GM23338 (cell line): Measurements from ENCODE around the gene CABLES2. TPM values are rescaled to one million over a fixed set of nuclear protein-coding genes. Genes with fewer than 3 reads are reported as not detected.
A peak's percentile ranks its signal among the peaks of the same experiment; 100 is the strongest.
"Not testable (repeated sequence)": the region's sequence is repeated elsewhere in the genome, so short reads cannot be mapped to it uniquely, and the experiment has no call there.

Experiments
- ATAC-seq: fragments of 200-7000 bp; cut with Tn5 transposase; 3 replicates; pipeline ENCODE4 v1.9.1; 2020
- DNase-seq: peaks from one replicate; pipeline ENCODE4 v3.0.0-alpha.2; 2015; ENCODE audit warnings: low spot score
- H2AFZ ChIP-seq: fragments of 200-600 bp; sonication (generic); 2 replicates; pipeline ENCODE4 v1.8.0; 2016; ENCODE audit warnings: antibody characterized with exemption, mild to moderate bottlenecking, moderate library complexity
- H3F3A ChIP-seq: fragments of 200-600 bp; sonication (generic); replicated peaks from 2 replicates; pipeline ENCODE4 v1.8.0; 2017; ENCODE audit warnings: antibody characterized with exemption, mixed run types, low read depth
- H3K27ac ChIP-seq: fragments of 200-600 bp; sonication (generic); 2 replicates; pipeline ENCODE4 v1.6.1; 2016; ENCODE audit warnings: low read depth
- H3K27me3 ChIP-seq: fragments of 200-600 bp; sonication (generic); 2 replicates; pipeline ENCODE4 v1.8.0; 2016; ENCODE audit warnings: mild to moderate bottlenecking, mixed run types, moderate library complexity; ENCODE audit not compliant: insufficient read depth
- H3K36me3 ChIP-seq: fragments of 200-600 bp; sonication (generic); 2 replicates; pipeline ENCODE4 v1.8.0; 2016; ENCODE audit warnings: mild to moderate bottlenecking; ENCODE audit not compliant: insufficient read depth
- H3K4me1 ChIP-seq: fragments of 200-600 bp; sonication (generic); 2 replicates; pipeline ENCODE4 v1.8.0; 2016; ENCODE audit warnings: mild to moderate bottlenecking, moderate library complexity; ENCODE audit not compliant: insufficient read depth
- H3K4me2 ChIP-seq: fragments of 200-600 bp; sonication (generic); 2 replicates; pipeline ENCODE4 v1.7.1; 2017; ENCODE audit warnings: mixed run types
- H3K4me3 ChIP-seq: fragments of 200-600 bp; sonication (generic); 2 replicates; pipeline ENCODE4 v1.6.1; 2016; ENCODE audit warnings: mixed run types
- H3K79me2 ChIP-seq: fragments of 200-600 bp; sonication (generic); replicated peaks from 2 replicates; pipeline ENCODE4 v1.8.0; 2017; ENCODE audit warnings: mild to moderate bottlenecking; ENCODE audit not compliant: insufficient read depth
- H3K9me2 ChIP-seq: fragments of 200-600 bp; sonication (generic); 2 replicates; pipeline ENCODE4 v1.8.0; 2017; ENCODE audit not compliant: insufficient read depth
- H4K20me1 ChIP-seq: fragments of 200-600 bp; sonication (generic); replicated peaks from 2 replicates; pipeline ENCODE4 v1.8.0; 2017; ENCODE audit warnings: mild to moderate bottlenecking; ENCODE audit not compliant: insufficient read depth
- H3K27ac Mint-ChIP-seq: 2 replicates; pipeline ENCODE4 v1.8.0; 2020; ENCODE audit warnings: inconsistent platforms, mild to moderate bottlenecking, moderate library complexity, mixed read lengths
- H3K27me3 Mint-ChIP-seq: 3 replicates; pipeline ENCODE4 v1.8.0; 2022; ENCODE audit warnings: low read depth, mild to moderate bottlenecking, moderate library complexity, mixed read lengths, inconsistent platforms; ENCODE audit not compliant: insufficient read depth, poor library complexity
- H3K36me3 Mint-ChIP-seq: 3 replicates; pipeline ENCODE4 v1.8.0; 2021; ENCODE audit warnings: low read depth, mild to moderate bottlenecking, inconsistent platforms, moderate library complexity, mixed read lengths
- H3K4me1 Mint-ChIP-seq: 3 replicates; pipeline ENCODE4 v1.8.0; 2020; ENCODE audit warnings: mild to moderate bottlenecking, inconsistent platforms, mixed read lengths
- H3K4me3 Mint-ChIP-seq: 3 replicates; pipeline ENCODE4 v1.8.0; 2021; ENCODE audit warnings: moderate library complexity, mild to moderate bottlenecking, inconsistent platforms, mixed read lengths
- H3K9me3 Mint-ChIP-seq: 3 replicates; pipeline ENCODE4 v1.8.0; 2020; ENCODE audit warnings: moderate library complexity, mild to moderate bottlenecking, inconsistent platforms, mixed read lengths
- CREB1 ChIP-seq: fragments of 250-450 bp; sonication (Bioruptor Pico); IDR thresholded peaks from 2 replicates; pipeline ENCODE4 v1.5.0; 2020; ENCODE audit warnings: low read depth, mild to moderate bottlenecking, moderate library complexity
- EZH2 ChIP-seq: fragments of 200-600 bp; sonication (generic); IDR thresholded peaks from one replicate; pipeline ENCODE4 v1.8.0; 2017; ENCODE audit warnings: antibody characterized with exemption, mild to moderate bottlenecking, low read depth; ENCODE audit not compliant: unreplicated experiment
- EZH2phosphoT487 ChIP-seq: fragments of 200-600 bp; sonication (generic); IDR thresholded peaks from one replicate; pipeline ENCODE4 v1.8.1; 2018; ENCODE audit warnings: antibody characterized with exemption; ENCODE audit not compliant: unreplicated experiment
- JUNB ChIP-seq: IDR thresholded peaks from one replicate; pipeline ENCODE4 v1.6.1; 2016; ENCODE audit warnings: antibody characterized with exemption; ENCODE audit not compliant: unreplicated experiment
- NANOG ChIP-seq: IDR thresholded peaks from 2 replicates; pipeline ENCODE4 v1.6.1; 2016; ENCODE audit warnings: antibody characterized with exemption, borderline replicate concordance
- STAT1 ChIP-seq: IDR thresholded peaks from one replicate; pipeline ENCODE4 v1.6.1; 2016; ENCODE audit warnings: antibody characterized with exemption; ENCODE audit not compliant: unreplicated experiment
- ZNF114 ChIP-seq: fragments of 250-450 bp; sonication (Bioruptor Pico); IDR thresholded peaks from 2 replicates; pipeline ENCODE4 v1.5.0; 2020; ENCODE audit warnings: mild to moderate bottlenecking, moderate library complexity
- ZNF331 ChIP-seq: fragments of 250-450 bp; sonication (Bioruptor Pico); IDR thresholded peaks from 2 replicates; pipeline ENCODE4 v1.5.0; 2020; ENCODE audit warnings: low read depth, mild to moderate bottlenecking, moderate library complexity
- polyA plus RNA-seq: library from polyadenylated mRNA; unstranded; fragments of >200 nt; fragmentation: Nextera tagmentation; extraction: Ambion mirVana; gene quantifications from 2 replicates; pipeline ENCODE4 v1.2.1, GENCODE V29; 2016
- total RNA-seq: library from RNA; depleted of rRNA; stranded (reverse); fragments of >200 nt; shearing (Covaris generic); gene quantifications from 2 replicates; pipeline ENCODE4 v1.2.3, GENCODE V29; 2014
- TF ChIP-seq, protein P1 (sequence below): fragments of 250-450 bp; sonication (Bioruptor Pico); IDR thresholded peaks from 2 replicates; pipeline ENCODE4 v1.5.0; 2020; ENCODE audit warnings: mild to moderate bottlenecking, moderate library complexity

CABLES2 gene
- total and polyA plus RNA-seq, 2 experiments from 2014 or later = 4.3 to 12.7 TPM

DNA sequence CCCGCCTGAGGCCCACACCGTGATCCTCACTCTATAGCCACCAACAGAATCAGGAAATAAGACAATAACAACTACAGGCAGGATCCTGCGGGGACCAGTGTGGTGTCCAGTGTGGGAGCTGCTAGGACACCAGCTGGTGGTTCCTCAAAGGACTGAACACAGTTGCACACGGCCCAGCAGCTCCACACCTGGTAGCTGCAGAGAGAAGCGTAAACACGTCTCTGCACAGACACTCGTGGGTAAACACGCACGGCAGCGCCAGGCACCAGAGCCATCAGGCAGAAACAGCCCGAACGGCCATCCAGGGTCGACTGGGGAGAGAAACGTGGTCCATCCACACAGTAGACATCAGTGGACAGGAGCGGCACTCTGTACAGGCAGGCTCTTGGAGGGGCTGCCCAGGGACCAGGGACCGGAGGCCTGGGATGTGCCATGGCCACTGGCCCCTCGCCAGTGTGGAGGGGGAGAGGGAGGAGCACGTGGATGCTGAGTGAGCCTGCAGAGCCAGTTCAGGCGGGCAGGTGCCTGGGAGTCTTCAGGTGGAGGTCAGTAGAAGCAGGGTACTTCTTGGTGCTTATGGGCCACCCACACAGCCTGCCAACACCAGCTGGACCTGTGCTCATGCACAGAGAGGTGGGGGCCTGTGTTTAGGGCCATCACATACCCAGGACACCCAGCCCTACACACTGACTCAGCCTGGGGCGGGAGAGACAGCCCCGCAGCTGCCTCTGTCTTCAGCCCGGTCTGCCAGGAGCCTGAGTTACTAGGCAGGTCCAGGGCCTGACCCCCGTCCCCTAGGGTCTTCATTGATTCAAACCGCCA is 32.5 kb downstream of the CABLES2 start:
- no peaks in the 10 kb centered on the region for H3K9me2 ChIP-seq
- no peak overlapping the region for H3K4me2 ChIP-seq
- H3K27me3 ChIP-seq = no peaks in the 10 kb centered on the region
- H3F3A ChIP-seq = peaks cover 13% of the 10 kb centered on the region; the same call in 1 of the 2 replicates
- H3K27ac Mint-ChIP-seq = peak overlapping the region; percentile 87
- 0 out of 2 replicates have a peak overlapping the region, but pooled peaks have one; percentile 90 for H3K27ac ChIP-seq
- H3K4me1 ChIP-seq = peaks cover 25% of the 10 kb centered on the region
- ATAC-seq = no peak
- no peak overlapping the region for H3K4me3 ChIP-seq
- no peaks in the 10 kb centered on the region for H4K20me1 ChIP-seq
- H3K4me3 Mint-ChIP-seq = no peak overlapping the region; the same call in 2 of the 3 replicates
- peaks cover 18% of the 10 kb centered on the region for H3K27me3 Mint-ChIP-seq
- H3K79me2 ChIP-seq = no peaks in the 10 kb centered on the region
- TF ChIP-seq EZH2phosphoT487 (no peak), NANOG (no peak), ZNF331 (CRISPR knock-in tag) (no peak), STAT1 (no peak), JUNB (no peak), EZH2 (no peak), ZNF114 (CRISPR knock-in tag) (no peak), CREB1 (CRISPR knock-in tag) (no peak)
- TF ChIP-seq, protein P1, sequence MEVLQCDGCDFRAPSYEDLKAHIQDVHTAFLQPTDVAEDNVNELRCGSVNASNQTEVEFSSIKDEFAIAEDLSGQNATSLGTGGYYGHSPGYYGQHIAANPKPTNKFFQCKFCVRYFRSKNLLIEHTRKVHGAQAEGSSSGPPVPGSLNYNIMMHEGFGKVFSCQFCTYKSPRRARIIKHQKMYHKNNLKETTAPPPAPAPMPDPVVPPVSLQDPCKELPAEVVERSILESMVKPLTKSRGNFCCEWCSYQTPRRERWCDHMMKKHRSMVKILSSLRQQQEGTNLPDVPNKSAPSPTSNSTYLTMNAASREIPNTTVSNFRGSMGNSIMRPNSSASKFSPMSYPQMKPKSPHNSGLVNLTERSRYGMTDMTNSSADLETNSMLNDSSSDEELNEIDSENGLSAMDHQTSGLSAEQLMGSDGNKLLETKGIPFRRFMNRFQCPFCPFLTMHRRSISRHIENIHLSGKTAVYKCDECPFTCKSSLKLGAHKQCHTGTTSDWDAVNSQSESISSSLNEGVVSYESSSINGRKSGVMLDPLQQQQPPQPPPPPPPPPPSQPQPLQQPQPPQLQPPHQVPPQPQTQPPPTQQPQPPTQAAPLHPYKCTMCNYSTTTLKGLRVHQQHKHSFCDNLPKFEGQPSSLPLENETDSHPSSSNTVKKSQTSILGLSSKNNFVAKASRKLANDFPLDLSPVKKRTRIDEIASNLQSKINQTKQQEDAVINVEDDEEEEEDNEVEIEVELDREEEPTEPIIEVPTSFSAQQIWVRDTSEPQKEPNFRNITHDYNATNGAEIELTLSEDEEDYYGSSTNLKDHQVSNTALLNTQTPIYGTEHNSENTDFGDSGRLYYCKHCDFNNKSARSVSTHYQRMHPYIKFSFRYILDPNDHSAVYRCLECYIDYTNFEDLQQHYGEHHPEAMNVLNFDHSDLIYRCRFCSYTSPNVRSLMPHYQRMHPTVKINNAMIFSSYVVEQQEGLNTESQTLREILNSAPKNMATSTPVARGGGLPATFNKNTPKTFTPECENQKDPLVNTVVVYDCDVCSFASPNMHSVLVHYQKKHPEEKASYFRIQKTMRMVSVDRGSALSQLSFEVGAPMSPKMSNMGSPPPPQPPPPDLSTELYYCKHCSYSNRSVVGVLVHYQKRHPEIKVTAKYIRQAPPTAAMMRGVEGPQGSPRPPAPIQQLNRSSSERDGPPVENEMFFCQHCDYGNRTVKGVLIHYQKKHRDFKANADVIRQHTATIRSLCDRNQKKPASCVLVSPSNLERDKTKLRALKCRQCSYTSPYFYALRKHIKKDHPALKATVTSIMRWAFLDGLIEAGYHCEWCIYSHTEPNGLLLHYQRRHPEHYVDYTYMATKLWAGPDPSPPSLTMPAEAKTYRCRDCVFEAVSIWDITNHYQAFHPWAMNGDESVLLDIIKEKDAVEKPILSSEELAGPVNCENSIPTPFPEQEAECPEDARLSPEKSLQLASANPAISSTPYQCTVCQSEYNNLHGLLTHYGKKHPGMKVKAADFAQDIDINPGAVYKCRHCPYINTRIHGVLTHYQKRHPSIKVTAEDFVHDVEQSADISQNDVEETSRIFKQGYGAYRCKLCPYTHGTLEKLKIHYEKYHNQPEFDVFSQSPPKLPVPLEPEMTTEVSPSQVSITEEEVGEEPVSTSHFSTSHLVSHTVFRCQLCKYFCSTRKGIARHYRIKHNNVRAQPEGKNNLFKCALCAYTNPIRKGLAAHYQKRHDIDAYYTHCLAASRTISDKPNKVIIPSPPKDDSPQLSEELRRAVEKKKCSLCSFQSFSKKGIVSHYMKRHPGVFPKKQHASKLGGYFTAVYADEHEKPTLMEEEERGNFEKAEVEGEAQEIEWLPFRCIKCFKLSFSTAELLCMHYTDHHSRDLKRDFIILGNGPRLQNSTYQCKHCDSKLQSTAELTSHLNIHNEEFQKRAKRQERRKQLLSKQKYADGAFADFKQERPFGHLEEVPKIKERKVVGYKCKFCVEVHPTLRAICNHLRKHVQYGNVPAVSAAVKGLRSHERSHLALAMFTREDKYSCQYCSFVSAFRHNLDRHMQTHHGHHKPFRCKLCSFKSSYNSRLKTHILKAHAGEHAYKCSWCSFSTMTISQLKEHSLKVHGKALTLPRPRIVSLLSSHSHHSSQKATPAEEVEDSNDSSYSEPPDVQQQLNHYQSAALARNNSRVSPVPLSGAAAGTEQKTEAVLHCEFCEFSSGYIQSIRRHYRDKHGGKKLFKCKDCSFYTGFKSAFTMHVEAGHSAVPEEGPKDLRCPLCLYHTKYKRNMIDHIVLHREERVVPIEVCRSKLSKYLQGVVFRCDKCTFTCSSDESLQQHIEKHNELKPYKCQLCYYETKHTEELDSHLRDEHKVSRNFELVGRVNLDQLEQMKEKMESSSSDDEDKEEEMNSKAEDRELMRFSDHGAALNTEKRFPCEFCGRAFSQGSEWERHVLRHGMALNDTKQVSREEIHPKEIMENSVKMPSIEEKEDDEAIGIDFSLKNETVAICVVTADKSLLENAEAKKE (CRISPR knock-in tag) = no peak
- no peaks in the 10 kb centered on the region; the same call in 2 of the 3 replicates for H3K9me3 Mint-ChIP-seq
- DNase-seq = no peak
- no peak overlapping the region for H2AFZ ChIP-seq
- H3K4me1 Mint-ChIP-seq = peaks cover 37% of the 10 kb centered on the region
- no peaks in the 10 kb centered on the region for H3K36me3 ChIP-seq
- H3K36me3 Mint-ChIP-seq = peaks cover 2% of the 10 kb centered on the region; the same call in 2 of the 3 replicates

DNA sequence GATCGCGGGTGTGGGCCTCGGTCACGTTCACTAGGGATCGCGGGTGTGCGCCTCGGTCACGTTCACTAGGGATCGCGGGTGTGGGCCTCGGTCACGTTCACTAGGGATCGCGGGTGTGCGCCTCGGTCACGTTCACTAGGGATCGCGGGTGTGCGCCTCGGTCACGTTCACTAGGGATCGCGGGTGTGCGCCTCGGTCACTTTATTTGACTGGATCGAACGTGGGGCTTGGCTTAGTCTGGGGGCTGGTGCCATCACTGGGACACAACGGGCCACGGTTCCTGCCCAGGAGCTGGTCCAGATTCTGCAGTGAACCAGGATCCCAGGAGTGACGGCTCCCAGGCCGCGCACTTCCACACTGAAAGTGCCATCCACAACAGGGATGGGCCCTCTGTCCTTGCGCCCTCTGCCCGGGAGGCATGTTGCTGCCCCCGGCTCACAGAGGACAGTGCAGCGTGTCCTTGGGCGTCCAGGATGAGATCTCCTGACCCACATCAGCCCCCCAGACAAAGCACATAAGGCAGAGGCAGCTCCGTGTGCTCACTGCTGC is 33.4 kb downstream of the CABLES2 start:
- peak overlapping the region; percentile 87; the same call in 1 of the 2 replicates for H3K27ac Mint-ChIP-seq
- peaks cover 30% of the 10 kb centered on the region for H3K4me1 ChIP-seq
- H3K4me3 Mint-ChIP-seq = not testable (repeated sequence)

More for the DNA sequence above, 33.4 kb downstream of the CABLES2 start:
- not testable (repeated sequence) for DNase-seq, H3K4me2 ChIP-seq, H3K4me3 ChIP-seq, H3K27me3 ChIP-seq, H3K36me3 Mint-ChIP-seq, H3K79me2 ChIP-seq, H3K9me2 ChIP-seq, H3K27ac ChIP-seq, ATAC-seq, H4K20me1 ChIP-seq, H2AFZ ChIP-seq, H3K9me3 Mint-ChIP-seq, H3K36me3 ChIP-seq
- Mint-ChIP-seq H3K4me1 (peaks cover 42% of the 10 kb centered on the region), H3K27me3 (peaks cover 24% of the 10 kb centered on the region)
- H3F3A ChIP-seq = peaks cover 13% of the 10 kb centered on the region; the same call in 1 of the 2 replicates
